Brain pericyte (primary cell): ENCODE measurements around the gene CMPK1.
"Not testable (repeated sequence)": the region's sequence is repeated elsewhere in the genome, so short reads cannot be mapped to it uniquely, and the experiment has no call there.

Experiments
- DNase-seq: peaks from one replicate; pipeline ENCODE4 v3.0.0-alpha.2; 2012; ENCODE audit warnings: low read depth, low spot score

The CMPK1 gene

GRCh38 chr1:47333578-47333921 is at the start of gene CMPK1:
CMPK1 (plus strand) TSS chr1:47333790; CDS start chr1:47333946, 156 bp downstream.
- no peak for DNase-seq

- not testable (repeated sequence) for DNase-seq
Observed at GRCh38 chr1:47288116-47288515, 45.5 kb upstream of the CMPK1 start.

- DNase-seq: not testable (repeated sequence)
Observed at GRCh38 chr1:47294863-47295262, 38.7 kb upstream of the CMPK1 start.

- no peak for DNase-seq
Observed at GRCh38 chr1:47295579-47295978, 38.0 kb upstream of the CMPK1 start.

GRCh38 chr1:47298025-47298699 is 35.4 kb upstream of the CMPK1 start:
- no peak for DNase-seq

- DNase-seq: no peak
Observed at GRCh38 chr1:47302472-47302871, 31.1 kb upstream of the CMPK1 start.

GRCh38 chr1:47309427-47309826 is 24.2 kb upstream of the CMPK1 start:
- DNase-seq: no peak

- peak; percentile 98 for DNase-seq
Observed at GRCh38 chr1:47313915-47314664, 19.5 kb upstream of the CMPK1 start, which contains the start of gene STIL. STIL (minus strand) TSS chr1:47314147; CDS start chr1:47310319, 3,828 bp downstream.

DNA sequence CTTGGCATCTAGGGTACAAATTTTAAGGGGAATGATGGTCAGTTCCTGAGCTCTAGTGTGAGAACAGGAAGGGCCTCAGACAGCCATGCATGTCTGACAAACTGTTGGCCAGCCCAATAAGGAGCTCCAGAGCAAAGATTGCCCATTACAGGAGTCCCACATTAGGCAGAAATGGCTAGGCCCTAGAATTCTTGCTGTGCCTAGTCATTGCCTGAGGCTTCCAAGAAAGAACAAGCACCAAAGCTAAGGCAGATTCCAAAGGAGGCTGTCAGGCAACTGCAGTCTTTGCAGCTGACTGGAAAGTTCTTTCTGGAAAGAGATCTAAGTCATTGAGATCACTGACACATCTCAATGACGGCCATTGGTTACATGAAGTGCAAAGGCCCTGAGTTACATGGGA is 15.7 kb upstream of the CMPK1 start:
- DNase-seq: no peak

GRCh38 chr1:47319968-47320367 is 13.6 kb upstream of the CMPK1 start:
- DNase-seq: not testable (repeated sequence)

DNA sequence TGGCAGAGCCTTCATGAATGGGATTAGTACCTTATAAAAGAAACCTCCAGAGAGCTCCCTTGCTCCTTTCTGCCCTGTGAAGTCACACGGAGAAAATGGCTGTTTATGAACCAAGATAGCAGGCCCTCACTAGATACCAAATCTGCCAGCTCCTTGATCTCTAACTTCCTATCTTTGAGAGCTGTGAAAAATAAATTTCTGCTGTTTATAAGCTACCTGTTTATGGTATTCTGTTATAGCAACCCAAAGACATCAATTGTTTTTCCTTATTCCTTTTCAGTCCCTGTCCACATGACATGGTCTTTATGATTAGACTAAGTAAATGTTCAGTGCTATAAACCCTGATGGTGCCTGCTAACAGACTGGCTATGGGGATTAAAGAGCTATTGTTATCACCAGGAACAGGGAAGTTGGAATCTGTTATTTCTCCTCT is 10.0 kb upstream of the CMPK1 start:
- no peak for DNase-seq

GRCh38 chr1:47324682-47325081 is 8.9 kb upstream of the CMPK1 start:
- DNase-seq: no peak

DNA sequence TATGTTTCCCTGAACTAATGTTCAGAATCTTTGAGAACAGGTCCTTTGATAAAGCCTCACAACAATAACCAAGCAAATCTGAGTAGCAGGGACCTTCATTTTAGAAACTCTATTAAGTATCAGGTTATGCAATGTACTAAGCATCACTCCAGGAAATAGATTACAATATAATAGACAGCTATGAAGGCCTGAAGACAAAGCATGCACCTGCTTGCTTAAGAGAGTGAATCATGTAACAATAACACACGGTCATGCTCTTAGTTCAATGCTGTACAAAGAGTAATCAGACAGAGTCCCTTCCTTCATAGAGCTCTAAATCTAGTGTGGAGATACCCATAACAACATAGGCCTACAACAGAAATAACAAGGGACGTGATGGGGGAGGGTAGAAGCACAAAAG is 8.1 kb upstream of the CMPK1 start:
- DNase-seq: no peak

- no peak for DNase-seq
Observed at GRCh38 chr1:47326271-47326670, 7.3 kb upstream of the CMPK1 start.

DNA sequence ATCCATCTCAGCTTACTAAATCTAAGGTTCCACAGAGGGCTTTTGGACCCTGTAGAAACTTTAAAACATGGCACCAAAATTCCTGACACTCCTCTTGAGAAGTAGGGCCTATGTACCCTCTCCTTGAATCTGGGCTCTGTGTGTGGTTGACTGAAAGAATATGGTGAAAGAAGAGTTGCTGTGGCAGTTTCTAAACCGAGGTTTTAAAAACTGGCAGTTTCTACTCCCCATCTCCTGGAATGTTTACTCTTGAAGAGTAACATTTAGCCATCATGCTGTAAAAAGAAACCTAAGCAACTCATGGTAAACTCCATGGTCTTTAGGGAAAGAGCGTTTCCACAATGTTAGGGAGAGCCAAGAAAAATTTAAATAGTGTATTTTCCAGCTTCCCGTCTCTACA is 4.6 kb upstream of the CMPK1 start:
- no peak for DNase-seq

DNA sequence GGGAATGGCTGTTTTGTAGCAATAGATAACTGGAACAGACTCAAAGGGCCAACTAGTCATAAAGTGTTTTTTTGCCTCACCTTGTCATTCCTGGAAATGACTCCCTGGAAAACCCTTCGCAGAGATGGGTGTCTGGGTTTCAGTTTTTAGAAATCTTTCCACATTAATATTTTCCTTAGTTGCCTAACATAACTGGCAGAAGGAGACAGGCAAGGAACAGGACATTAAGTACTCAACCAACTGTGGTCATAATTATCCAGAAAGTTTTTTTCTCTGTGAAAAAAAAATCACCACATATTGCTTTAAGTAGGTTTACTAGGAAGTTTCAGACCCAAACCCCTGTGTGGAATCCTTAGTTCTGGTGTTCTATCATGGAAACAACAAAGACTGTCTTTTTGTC is 3.4 kb upstream of the CMPK1 start:
- DNase-seq: no peak

GRCh38 chr1:47331875-47332274 is 1.7 kb upstream of the CMPK1 start:
- no peak for DNase-seq

GRCh38 chr1:47332779-47333577 is 612 bp upstream of the CMPK1 start:
- DNase-seq: no peak

DNA sequence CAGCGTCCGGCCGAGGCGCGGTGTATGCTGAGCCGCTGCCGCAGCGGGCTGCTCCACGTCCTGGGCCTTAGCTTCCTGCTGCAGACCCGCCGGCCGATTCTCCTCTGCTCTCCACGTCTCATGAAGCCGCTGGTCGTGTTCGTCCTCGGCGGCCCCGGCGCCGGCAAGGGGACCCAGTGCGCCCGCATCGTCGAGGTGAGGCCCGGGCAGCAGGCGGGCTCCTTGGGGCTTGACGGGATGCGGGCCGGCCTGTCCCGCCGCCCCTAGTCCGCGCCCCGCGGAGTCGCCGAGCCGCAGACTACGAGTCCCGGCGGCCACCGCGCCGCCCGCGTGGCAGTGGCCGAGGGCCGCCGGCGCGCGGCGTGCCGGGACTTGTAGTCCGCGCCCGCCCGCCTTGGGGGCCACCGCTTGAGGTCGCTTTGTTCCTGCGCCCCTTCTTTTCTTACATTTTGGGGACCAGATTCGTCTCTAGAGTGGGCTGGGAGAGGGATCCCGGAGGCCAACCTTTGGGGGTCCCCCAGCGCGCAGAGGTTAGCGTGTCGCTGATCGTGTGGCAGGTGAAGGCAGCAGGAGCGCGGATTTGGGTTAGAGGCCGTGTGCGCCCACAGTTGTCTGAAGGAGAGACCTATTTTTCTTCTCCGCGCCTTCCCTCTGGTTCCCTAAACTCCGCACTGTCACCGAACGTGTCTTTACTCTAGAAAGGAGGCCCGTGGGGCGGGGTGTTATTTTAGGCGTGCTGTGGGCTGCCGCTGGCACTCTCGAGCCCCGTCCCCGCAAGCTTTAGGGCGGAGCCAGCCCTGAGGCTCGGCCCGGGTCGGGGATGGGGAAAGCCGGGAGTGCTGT is 553 bp downstream of the CMPK1 start:
- DNase-seq: no peak

- no peak for DNase-seq
Observed at GRCh38 chr1:47334765-47335435, 1.3 kb downstream of the CMPK1 start.

GRCh38 chr1:47337350-47337749 is 3.8 kb downstream of the CMPK1 start:
- no peak for DNase-seq
